Measurements from ENCODE around the gene GRAMD1B.

Gene GRAMD1B

GRCh38 chr11:123469089-123469488 lies 39.0 kb downstream of the GRAMD1B start:
- no peak for DNase-seq (ENCODE audit: low read depth)
- TF ChIP-seq, protein P1, sequence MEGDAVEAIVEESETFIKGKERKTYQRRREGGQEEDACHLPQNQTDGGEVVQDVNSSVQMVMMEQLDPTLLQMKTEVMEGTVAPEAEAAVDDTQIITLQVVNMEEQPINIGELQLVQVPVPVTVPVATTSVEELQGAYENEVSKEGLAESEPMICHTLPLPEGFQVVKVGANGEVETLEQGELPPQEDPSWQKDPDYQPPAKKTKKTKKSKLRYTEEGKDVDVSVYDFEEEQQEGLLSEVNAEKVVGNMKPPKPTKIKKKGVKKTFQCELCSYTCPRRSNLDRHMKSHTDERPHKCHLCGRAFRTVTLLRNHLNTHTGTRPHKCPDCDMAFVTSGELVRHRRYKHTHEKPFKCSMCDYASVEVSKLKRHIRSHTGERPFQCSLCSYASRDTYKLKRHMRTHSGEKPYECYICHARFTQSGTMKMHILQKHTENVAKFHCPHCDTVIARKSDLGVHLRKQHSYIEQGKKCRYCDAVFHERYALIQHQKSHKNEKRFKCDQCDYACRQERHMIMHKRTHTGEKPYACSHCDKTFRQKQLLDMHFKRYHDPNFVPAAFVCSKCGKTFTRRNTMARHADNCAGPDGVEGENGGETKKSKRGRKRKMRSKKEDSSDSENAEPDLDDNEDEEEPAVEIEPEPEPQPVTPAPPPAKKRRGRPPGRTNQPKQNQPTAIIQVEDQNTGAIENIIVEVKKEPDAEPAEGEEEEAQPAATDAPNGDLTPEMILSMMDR (IDR thresholded peaks at IDR 0.05; ENCODE audit: low read depth, low read length, missing control alignments) = no peak
- no peak overlapping the region for H3K4me3 ChIP-seq (ENCODE audit: low read depth, low read length)

GRCh38 chr11:123469586-123469985 lies 39.5 kb downstream of the GRAMD1B start:
- DNase-seq (ENCODE audit: low read depth) = no peak
- TF ChIP-seq, protein P1 (IDR thresholded peaks at IDR 0.05; ENCODE audit: low read depth, low read length, missing control alignments) = no peak
- no peak overlapping the region for H3K4me3 ChIP-seq (ENCODE audit: low read depth, low read length)

DNA sequence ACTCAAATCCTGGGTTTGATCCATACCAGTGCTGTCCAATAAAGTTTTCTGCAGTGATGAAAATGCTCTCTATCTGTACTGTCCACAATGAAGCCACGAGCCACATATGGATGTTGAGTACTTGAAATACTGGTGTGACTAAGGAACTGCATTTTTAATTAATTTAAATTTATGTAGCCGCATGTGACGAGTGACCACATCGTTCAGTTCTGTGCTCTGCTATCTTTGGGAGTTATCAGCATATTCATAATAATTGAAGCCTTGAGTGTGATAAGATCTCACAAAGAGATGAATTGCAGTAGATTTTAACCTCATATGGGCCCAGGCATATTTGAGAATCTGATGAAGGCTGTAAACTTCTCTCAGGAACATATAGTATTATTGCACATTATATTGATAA lies 40.8 kb downstream of the GRAMD1B start:
- no peak for DNase-seq (ENCODE audit: low read depth)
- TF ChIP-seq, protein P1 (IDR thresholded peaks at IDR 0.05; ENCODE audit: low read depth, low read length, missing control alignments) = no peak
- H3K4me3 ChIP-seq (ENCODE audit: low read depth, low read length) = no peak overlapping the region

GRCh38 chr11:123472236-123472935 lies 42.3 kb downstream of the GRAMD1B start:
- DNase-seq (ENCODE audit: low read depth) = no peak
- TF ChIP-seq, protein P1 (IDR thresholded peaks at IDR 0.05; ENCODE audit: low read depth, low read length, missing control alignments) = no peak
- H3K4me3 ChIP-seq (ENCODE audit: low read depth, low read length) = no peak overlapping the region

- TF ChIP-seq, protein P1 (IDR thresholded peaks at IDR 0.05; ENCODE audit: low read depth, low read length, missing control alignments) = no peak
- no peak overlapping the region for H3K4me3 ChIP-seq (ENCODE audit: low read depth, low read length)
- no peak for DNase-seq (ENCODE audit: low read depth)
Measured at GRCh38 chr11:123473941-123474677, 44.0 kb downstream of the GRAMD1B start.

- TF ChIP-seq, protein P1 (IDR thresholded peaks at IDR 0.05; ENCODE audit: low read depth, low read length, missing control alignments) = no peak
- H3K4me3 ChIP-seq (ENCODE audit: low read depth, low read length) = no peak overlapping the region
- no peak for DNase-seq (ENCODE audit: low read depth)
Measured at GRCh38 chr11:123474994-123475393, 44.9 kb downstream of the GRAMD1B start.
